ENCODE results near the gene GPR160. TPM values are rescaled to one million over a fixed set of nuclear protein-coding genes. Genes with fewer than 3 reads are reported as not detected.
"Not testable (repeated sequence)": the region's sequence is repeated elsewhere in the genome, so short reads cannot be mapped to it uniquely, and the experiment has no call there.

Gene GPR160
- total RNA-seq, 1 donor from 2014 or later = 14.6 TPM

DNA sequence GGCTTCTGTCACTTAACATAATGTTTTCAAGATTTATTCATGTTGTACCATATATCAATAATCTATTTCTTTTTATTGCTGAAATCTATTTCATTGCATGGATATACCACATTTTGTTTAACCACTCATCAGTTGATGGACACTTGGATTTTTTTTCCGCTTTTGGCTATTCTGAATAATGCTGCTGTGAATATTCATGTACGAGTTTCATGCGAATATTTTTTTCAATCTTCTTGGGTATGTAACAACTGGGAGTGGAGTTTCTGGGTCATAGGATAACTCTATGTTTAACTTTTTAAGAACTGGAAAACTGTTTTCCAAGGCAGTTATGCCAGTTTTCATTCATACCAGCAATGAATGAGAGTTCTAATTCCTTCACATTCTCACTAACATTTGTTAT lies 21.7 kb upstream of the GPR160 start:
- Mint-ChIP-seq H3K4me3 (ENCODE audit: unreplicated experiment) (no peak overlapping the region), H3K4me1 (ENCODE audit: unreplicated experiment) (peaks cover 10% of the 10 kb centered on the region), H3K27me3 (ENCODE audit: unreplicated experiment) (no peaks in the 10 kb centered on the region), H3K36me3 (ENCODE audit: low read depth, unreplicated experiment) (no peaks in the 10 kb centered on the region), H3K9me3 (ENCODE audit: unreplicated experiment) (no peaks in the 10 kb centered on the region), H3K27ac (ENCODE audit: unreplicated experiment) (no peak overlapping the region)
- no peak for DNase-seq (ENCODE audit: low spot score)
- TF ChIP-seq, protein P1, sequence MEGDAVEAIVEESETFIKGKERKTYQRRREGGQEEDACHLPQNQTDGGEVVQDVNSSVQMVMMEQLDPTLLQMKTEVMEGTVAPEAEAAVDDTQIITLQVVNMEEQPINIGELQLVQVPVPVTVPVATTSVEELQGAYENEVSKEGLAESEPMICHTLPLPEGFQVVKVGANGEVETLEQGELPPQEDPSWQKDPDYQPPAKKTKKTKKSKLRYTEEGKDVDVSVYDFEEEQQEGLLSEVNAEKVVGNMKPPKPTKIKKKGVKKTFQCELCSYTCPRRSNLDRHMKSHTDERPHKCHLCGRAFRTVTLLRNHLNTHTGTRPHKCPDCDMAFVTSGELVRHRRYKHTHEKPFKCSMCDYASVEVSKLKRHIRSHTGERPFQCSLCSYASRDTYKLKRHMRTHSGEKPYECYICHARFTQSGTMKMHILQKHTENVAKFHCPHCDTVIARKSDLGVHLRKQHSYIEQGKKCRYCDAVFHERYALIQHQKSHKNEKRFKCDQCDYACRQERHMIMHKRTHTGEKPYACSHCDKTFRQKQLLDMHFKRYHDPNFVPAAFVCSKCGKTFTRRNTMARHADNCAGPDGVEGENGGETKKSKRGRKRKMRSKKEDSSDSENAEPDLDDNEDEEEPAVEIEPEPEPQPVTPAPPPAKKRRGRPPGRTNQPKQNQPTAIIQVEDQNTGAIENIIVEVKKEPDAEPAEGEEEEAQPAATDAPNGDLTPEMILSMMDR (IDR thresholded peaks at IDR 0.05; ENCODE audit: unreplicated experiment) = no peak

DNA sequence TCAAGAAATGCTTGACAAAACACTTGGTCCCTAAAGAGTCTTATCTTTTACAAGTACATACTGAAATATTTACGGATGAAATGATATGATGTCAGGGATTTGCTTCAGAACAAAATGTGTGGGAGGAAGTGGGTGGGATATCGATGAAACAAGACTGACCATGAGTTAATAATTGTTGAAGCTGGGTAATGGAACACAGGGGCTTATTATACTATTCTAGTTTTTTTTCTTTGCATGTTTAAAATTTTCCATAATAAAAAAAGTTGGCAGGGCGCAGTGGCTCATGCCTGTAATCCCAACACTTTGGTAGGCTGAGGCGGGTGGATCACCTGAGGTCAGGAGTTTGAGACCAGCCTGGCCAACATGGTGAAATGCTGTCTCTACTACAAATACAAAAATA lies 18.5 kb upstream of the GPR160 start:
- not testable (repeated sequence) for H3K36me3 Mint-ChIP-seq (ENCODE audit: low read depth, unreplicated experiment); H3K27ac Mint-ChIP-seq (ENCODE audit: unreplicated experiment)

DNA sequence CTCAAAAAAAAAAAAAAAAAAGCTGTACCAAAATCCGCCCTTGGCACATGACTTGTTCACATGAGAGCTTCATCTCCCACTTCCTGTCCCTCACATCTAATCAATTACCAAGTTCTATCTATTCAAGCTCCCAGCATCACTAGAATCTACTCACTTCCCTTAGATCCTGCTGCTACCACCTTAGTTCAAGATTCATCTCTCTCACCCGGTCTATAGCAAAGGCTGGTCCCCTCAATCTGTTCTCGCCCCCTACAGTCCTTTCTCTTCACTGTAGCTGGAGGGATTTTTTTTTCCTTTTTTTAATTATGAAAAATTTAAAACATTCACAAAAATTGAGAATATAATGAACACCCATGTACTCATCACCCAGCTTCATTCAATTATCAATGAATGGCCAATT lies 16.7 kb upstream of the GPR160 start:
- no peak for DNase-seq (ENCODE audit: low spot score)
- H3K36me3 Mint-ChIP-seq (ENCODE audit: low read depth, unreplicated experiment) = no peaks in the 10 kb centered on the region

More for the DNA sequence above, 18.5 kb upstream of the GPR160 start:
- not testable (repeated sequence) for DNase-seq (ENCODE audit: low spot score); H3K4me3 Mint-ChIP-seq (ENCODE audit: unreplicated experiment); H3K27me3 Mint-ChIP-seq (ENCODE audit: unreplicated experiment); H3K4me1 Mint-ChIP-seq (ENCODE audit: unreplicated experiment); H3K9me3 Mint-ChIP-seq (ENCODE audit: unreplicated experiment)

DNA sequence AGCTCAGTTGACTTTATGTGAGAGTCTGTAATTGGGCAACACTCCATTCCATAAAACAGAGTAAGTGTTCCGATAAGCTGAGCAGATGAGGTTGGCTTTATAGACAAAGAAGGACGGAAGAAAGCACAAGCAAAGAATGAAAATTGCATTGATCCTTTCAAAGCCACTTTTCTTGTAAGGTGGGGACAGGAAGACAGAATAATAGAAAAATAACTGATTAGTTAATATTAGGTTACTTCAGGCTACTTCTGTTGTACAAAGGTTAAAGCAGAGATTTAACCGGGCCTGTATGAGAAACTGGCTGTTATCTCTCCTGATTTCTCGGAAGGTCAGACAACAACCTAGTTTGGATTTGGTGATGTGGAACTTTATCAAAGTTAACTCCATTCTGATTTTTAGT lies 15.5 kb upstream of the GPR160 start:
- Mint-ChIP-seq H3K9me3 (ENCODE audit: unreplicated experiment) (no peaks in the 10 kb centered on the region), H3K27me3 (ENCODE audit: unreplicated experiment) (no peaks in the 10 kb centered on the region), H3K36me3 (ENCODE audit: low read depth, unreplicated experiment) (no peaks in the 10 kb centered on the region), H3K4me1 (ENCODE audit: unreplicated experiment) (no peaks in the 10 kb centered on the region), H3K4me3 (ENCODE audit: unreplicated experiment) (no peak overlapping the region), H3K27ac (ENCODE audit: unreplicated experiment) (no peak overlapping the region)
- TF ChIP-seq, protein P1 (IDR thresholded peaks at IDR 0.05; ENCODE audit: unreplicated experiment) = no peak
- no peak for DNase-seq (ENCODE audit: low spot score)

More for the DNA sequence above, 16.7 kb upstream of the GPR160 start:
- Mint-ChIP-seq H3K9me3 (ENCODE audit: unreplicated experiment) (no peaks in the 10 kb centered on the region), H3K4me3 (ENCODE audit: unreplicated experiment) (no peak overlapping the region), H3K27ac (ENCODE audit: unreplicated experiment) (no peak overlapping the region), H3K4me1 (ENCODE audit: unreplicated experiment) (no peaks in the 10 kb centered on the region), H3K27me3 (ENCODE audit: unreplicated experiment) (no peaks in the 10 kb centered on the region)
- TF ChIP-seq, protein P1 (IDR thresholded peaks at IDR 0.05; ENCODE audit: unreplicated experiment) = no peak

DNA sequence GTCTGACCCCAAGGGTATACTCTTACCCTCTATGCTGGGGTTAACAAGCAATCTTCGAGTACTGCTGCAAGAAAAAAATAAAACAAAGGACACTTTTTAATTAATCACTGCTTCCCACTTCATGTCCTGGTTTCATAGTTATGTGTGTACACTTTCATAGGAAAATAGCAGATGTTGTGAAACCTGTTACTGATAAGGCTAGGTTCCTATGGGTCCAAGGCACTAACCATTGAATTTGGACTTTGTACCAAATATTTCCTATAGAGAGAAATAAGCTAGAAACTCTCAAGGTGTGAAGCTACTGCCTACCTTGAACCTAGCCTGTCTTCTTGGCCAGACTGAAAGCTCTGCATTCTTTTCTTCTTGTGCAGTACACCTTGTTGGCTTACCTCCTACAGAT lies 14.6 kb upstream of the GPR160 start:
- TF ChIP-seq, protein P1 (IDR thresholded peaks at IDR 0.05; ENCODE audit: unreplicated experiment) = no peak
- H3K27me3 Mint-ChIP-seq (ENCODE audit: unreplicated experiment) = no peaks in the 10 kb centered on the region
- DNase-seq (ENCODE audit: low spot score) = no peak
- H3K4me1 Mint-ChIP-seq (ENCODE audit: unreplicated experiment) = no peaks in the 10 kb centered on the region
- no peaks in the 10 kb centered on the region for H3K9me3 Mint-ChIP-seq (ENCODE audit: unreplicated experiment)
- H3K4me3 Mint-ChIP-seq (ENCODE audit: unreplicated experiment) = no peak overlapping the region
- H3K27ac Mint-ChIP-seq (ENCODE audit: unreplicated experiment) = no peak overlapping the region
- H3K36me3 Mint-ChIP-seq (ENCODE audit: low read depth, unreplicated experiment) = no peaks in the 10 kb centered on the region

DNA sequence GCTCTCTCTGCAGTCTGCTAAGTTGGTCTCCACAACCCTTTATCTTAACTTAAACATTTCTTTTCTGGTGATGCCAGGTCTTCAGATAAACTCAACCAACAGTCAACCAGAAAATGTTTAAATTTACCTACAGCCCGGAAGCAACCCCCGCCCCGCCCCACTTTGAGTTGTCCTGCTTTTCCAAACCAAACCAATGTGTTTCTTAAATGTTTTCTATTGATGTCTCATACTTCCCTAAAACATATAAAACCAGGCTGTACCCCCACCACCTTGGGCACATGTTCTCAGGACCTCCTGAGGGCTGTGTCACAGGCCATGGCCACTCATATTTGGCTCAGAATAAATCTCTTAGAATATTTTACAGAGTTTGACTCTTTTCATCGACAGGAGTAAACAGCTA lies 13.2 kb upstream of the GPR160 start:
- H3K27ac Mint-ChIP-seq (ENCODE audit: unreplicated experiment) = no peak overlapping the region
- H3K4me3 Mint-ChIP-seq (ENCODE audit: unreplicated experiment) = no peak overlapping the region
- H3K9me3 Mint-ChIP-seq (ENCODE audit: unreplicated experiment) = no peaks in the 10 kb centered on the region
- H3K27me3 Mint-ChIP-seq (ENCODE audit: unreplicated experiment) = no peaks in the 10 kb centered on the region
- H3K36me3 Mint-ChIP-seq (ENCODE audit: low read depth, unreplicated experiment) = no peaks in the 10 kb centered on the region
- no peaks in the 10 kb centered on the region for H3K4me1 Mint-ChIP-seq (ENCODE audit: unreplicated experiment)
- DNase-seq (ENCODE audit: low spot score) = no peak
- TF ChIP-seq, protein P1 (IDR thresholded peaks at IDR 0.05; ENCODE audit: unreplicated experiment) = no peak
